ENCODE data around the gene ATF3.

ATF3 gene

GRCh38 chr1:212586206-212587015, 22.1 kb upstream of the ATF3 start:
- no peak for DNase-seq (ENCODE audit: low spot score)

GRCh38 chr1:212587016-212587887, 21.3 kb upstream of the ATF3 start:
- DNase-seq (ENCODE audit: low spot score), result no peak

GRCh38 chr1:212587888-212588510, 20.6 kb upstream of the ATF3 start:
- no peak for DNase-seq (ENCODE audit: low spot score)

- DNase-seq (ENCODE audit: low spot score), result no peak
Observed at GRCh38 chr1:212589446-212589845, 19.1 kb upstream of the ATF3 start.

GRCh38 chr1:212591922-212592321, 16.6 kb upstream of the ATF3 start:
- DNase-seq (ENCODE audit: low spot score), result no peak

- DNase-seq (ENCODE audit: low spot score), result no peak
Observed at GRCh38 chr1:212593821-212594251, 14.7 kb upstream of the ATF3 start.

- no peak for DNase-seq (ENCODE audit: low spot score)
Observed at GRCh38 chr1:212594640-212595039, 13.9 kb upstream of the ATF3 start.

- DNase-seq (ENCODE audit: low spot score), result no peak
Observed at GRCh38 chr1:212595229-212595628, 13.3 kb upstream of the ATF3 start.

- peak; percentile 80 for DNase-seq (ENCODE audit: low spot score)
Observed at GRCh38 chr1:212595787-212596714, 12.5 kb upstream of the ATF3 start.

- DNase-seq (ENCODE audit: low spot score), result no peak
Observed at GRCh38 chr1:212596798-212597197, 11.8 kb upstream of the ATF3 start.

- no peak for DNase-seq (ENCODE audit: low spot score)
Observed at GRCh38 chr1:212597487-212597886, 11.1 kb upstream of the ATF3 start.

- no peak for DNase-seq (ENCODE audit: low spot score)
Observed at GRCh38 chr1:212600071-212600915, 8.3 kb upstream of the ATF3 start.

GRCh38 chr1:212600980-212601379, 7.6 kb upstream of the ATF3 start:
- DNase-seq (ENCODE audit: low spot score), result no peak

GRCh38 chr1:212601524-212601923, 7.0 kb upstream of the ATF3 start:
- no peak for DNase-seq (ENCODE audit: low spot score)

- no peak for DNase-seq (ENCODE audit: low spot score)
Observed at GRCh38 chr1:212605441-212606394, 2.8 kb upstream of the ATF3 start.

GRCh38 chr1:212606395-212607205, 2.0 kb upstream of the ATF3 start:
- DNase-seq (ENCODE audit: low spot score), result no peak

- DNase-seq (ENCODE audit: low spot score), result no peak
Observed at GRCh38 chr1:212607206-212607912, 1.2 kb upstream of the ATF3 start.

- peak; percentile 33 for DNase-seq (ENCODE audit: low spot score)
Observed at GRCh38 chr1:212607913-212608391, 609 bp upstream of the ATF3 start.

Measured in AG08396 (cell line).